ENCODE results near the gene MAP6. TPM values are rescaled to one million over a fixed set of nuclear protein-coding genes. Genes with fewer than 3 reads are reported as not detected.

MAP6 gene
- total and polyA plus RNA-seq, 2 of the 13 experiments (the other 11 are each of a cell fraction or from before 2014, with no cell fraction given), result 0.04 TPM; not detected in 1

- no peak for TF ChIP-seq RERE (CRISPR knock-in tag; IDR thresholded peaks at IDR 0.05; ENCODE audit: low read depth)
- 0 out of 2 replicates have a peak, but pooled peaks have one; percentile 75 for TF ChIP-seq HNRNPL (IDR thresholded peaks at IDR 0.05; ENCODE audit: low read depth, low read length)
- TF ChIP-seq ZNF383 (CRISPR knock-in tag; IDR thresholded peaks at IDR 0.05; ENCODE audit: borderline replicate concordance), result no peak
- TF ChIP-seq ARID2 (CRISPR knock-in tag; IDR thresholded peaks at IDR 0.05; ENCODE audit: borderline replicate concordance), result no peak
- TF ChIP-seq TGIF2 (CRISPR knock-in tag; IDR thresholded peaks at IDR 0.05), result no peak
- TF ChIP-seq ZNF468 (CRISPR knock-in tag; IDR thresholded peaks at IDR 0.05), result no peak
- no peak for TF ChIP-seq SNRNP70 (IDR thresholded peaks at IDR 0.05; ENCODE audit: low read depth, low read length)
- 0 out of 2 replicates have a peak, but pooled peaks have one; percentile 55 for TF ChIP-seq ZNF543 (CRISPR knock-in tag; IDR thresholded peaks at IDR 0.05)
- TF ChIP-seq ZNF644 (CRISPR knock-in tag; IDR thresholded peaks at IDR 0.05; ENCODE audit: low read depth), result no peak
- no peak for TF ChIP-seq ZNF343 (CRISPR knock-in tag; IDR thresholded peaks at IDR 0.05)
- TF ChIP-seq FOSL2 (CRISPR knock-in tag; IDR thresholded peaks at IDR 0.05), result no peak
- TF ChIP-seq TRIM24 (CRISPR knock-in tag; IDR thresholded peaks at IDR 0.05), result no peak
- no peak for TF ChIP-seq SP2 (CRISPR knock-in tag; IDR thresholded peaks at IDR 0.05)
- no peak for TF ChIP-seq ZBTB10 (CRISPR knock-in tag; IDR thresholded peaks at IDR 0.05; ENCODE audit: borderline replicate concordance)
- no peak for TF ChIP-seq KDM1A (CRISPR knock-in tag; IDR thresholded peaks at IDR 0.05)
- no peak for TF ChIP-seq ZNF30 (CRISPR knock-in tag; IDR thresholded peaks at IDR 0.05)
- no peak for TF ChIP-seq U2AF1 (optimal IDR thresholded peaks at IDR 0.05; ENCODE audit: low read depth, low read length)
- TF ChIP-seq HNF4A (CRISPR knock-in tag; IDR thresholded peaks at IDR 0.05), result peak; percentile 69
- TF ChIP-seq ZNF33B (CRISPR knock-in tag; IDR thresholded peaks at IDR 0.05), result no peak
- TF ChIP-seq ZNF362 (CRISPR knock-in tag; IDR thresholded peaks at IDR 0.05; ENCODE audit: borderline replicate concordance), result no peak
- no peak for TF ChIP-seq ZNF20 (CRISPR knock-in tag; IDR thresholded peaks at IDR 0.05)
- no peak for TF ChIP-seq KLF15 (CRISPR knock-in tag; IDR thresholded peaks at IDR 0.05; ENCODE audit: borderline replicate concordance)
- no peak; the same call in 1 of the 2 replicates for TF ChIP-seq ZNF629 (CRISPR knock-in tag; conservative IDR thresholded peaks at IDR 0.05)
These were observed 37.5 kb upstream of the MAP6 start (continued) for GRCh38 chr11:75706260-75706729.
